ENCODE results near the gene EXOC4.
"Not testable (repeated sequence)": the region's sequence is repeated elsewhere in the genome, so short reads cannot be mapped to it uniquely, and the experiment has no call there.

EXOC4 gene

GRCh38 chr7:133776266-133776665, 523.4 kb downstream of the EXOC4 start:
- peaks cover 0 to 6% of the 10 kb centered on the region in 2 donors for H3K4me1 Mint-ChIP-seq
- no peak for ATAC-seq (replicated peaks)
- H3K9me3 Mint-ChIP-seq: peaks cover 0 to 7% of the 10 kb centered on the region in 2 donors
- no peak for DNase-seq
- H3K4me3 Mint-ChIP-seq: no peak overlapping the region
- H3K27me3 Mint-ChIP-seq: no peaks in the 10 kb centered on the region
- H3K27ac Mint-ChIP-seq: no peak overlapping the region
- H3K36me3 Mint-ChIP-seq: peaks cover 20 to 21% of the 10 kb centered on the region in 2 donors

GRCh38 chr7:133777701-133778100, 524.8 kb downstream of the EXOC4 start:
- Mint-ChIP-seq H3K36me3 (peaks cover 20 to 24% of the 10 kb centered on the region in 2 donors), H3K4me3 (no peak overlapping the region), H3K27me3 (no peaks in the 10 kb centered on the region), H3K27ac (no peak overlapping the region), H3K4me1 (peaks cover 0 to 6% of the 10 kb centered on the region in 2 donors), H3K9me3 (peaks cover 0 to 7% of the 10 kb centered on the region in 2 donors)
- ATAC-seq (replicated peaks) (no peak), DNase-seq (no peak)

GRCh38 chr7:133778472-133778871, 525.6 kb downstream of the EXOC4 start:
- no peak for DNase-seq
- Mint-ChIP-seq H3K4me1 (peaks cover 0 to 6% of the 10 kb centered on the region in 2 donors), H3K9me3 (peaks cover 0 to 7% of the 10 kb centered on the region in 2 donors), H3K27ac (no peak overlapping the region), H3K27me3 (no peaks in the 10 kb centered on the region), H3K36me3 (peaks cover 20 to 24% of the 10 kb centered on the region in 2 donors), H3K4me3 (no peak overlapping the region)
- ATAC-seq (replicated peaks): peak; percentile 97

- not testable (repeated sequence) for H3K4me3 Mint-ChIP-seq; ATAC-seq (replicated peaks); DNase-seq; H3K4me1 Mint-ChIP-seq; H3K9me3 Mint-ChIP-seq; H3K27ac Mint-ChIP-seq; H3K27me3 Mint-ChIP-seq
- peaks cover 22 to 24% of the 10 kb centered on the region in 2 donors for H3K36me3 Mint-ChIP-seq
Observed at GRCh38 chr7:133779538-133779937, 526.7 kb downstream of the EXOC4 start.

- ATAC-seq (replicated peaks): no peak
- no peak overlapping the region for H3K27ac Mint-ChIP-seq
- peaks cover 22 to 24% of the 10 kb centered on the region in 2 donors for H3K36me3 Mint-ChIP-seq
- peaks cover 0 to 7% of the 10 kb centered on the region in 2 donors for H3K9me3 Mint-ChIP-seq
- no peaks in the 10 kb centered on the region for H3K27me3 Mint-ChIP-seq
- DNase-seq: no peak
- H3K4me1 Mint-ChIP-seq: peaks cover 0 to 6% of the 10 kb centered on the region in 2 donors
- H3K4me3 Mint-ChIP-seq: no peak overlapping the region
Observed at GRCh38 chr7:133780912-133781311, 528.0 kb downstream of the EXOC4 start.

GRCh38 chr7:133781486-133782090, 528.7 kb downstream of the EXOC4 start:
- peaks cover 0 to 6% of the 10 kb centered on the region in 2 donors for H3K4me1 Mint-ChIP-seq
- peaks cover 22 to 24% of the 10 kb centered on the region in 2 donors for H3K36me3 Mint-ChIP-seq
- H3K9me3 Mint-ChIP-seq: peaks cover 0 to 7% of the 10 kb centered on the region in 2 donors
- no peak for ATAC-seq (replicated peaks)
- no peak overlapping the region for H3K4me3 Mint-ChIP-seq
- no peak for DNase-seq
- H3K27me3 Mint-ChIP-seq: no peaks in the 10 kb centered on the region
- no peak overlapping the region for H3K27ac Mint-ChIP-seq

GRCh38 chr7:133782470-133782869, 529.6 kb downstream of the EXOC4 start:
- H3K4me3 Mint-ChIP-seq: no peak overlapping the region
- ATAC-seq (replicated peaks) (no peak), DNase-seq (no peak)
- H3K36me3 Mint-ChIP-seq: peaks cover 17 to 21% of the 10 kb centered on the region in 2 donors
- H3K27me3 Mint-ChIP-seq: no peaks in the 10 kb centered on the region
- peaks cover 0 to 7% of the 10 kb centered on the region in 2 donors for H3K9me3 Mint-ChIP-seq
- H3K4me1 Mint-ChIP-seq: peaks cover 0 to 6% of the 10 kb centered on the region in 2 donors
- H3K27ac Mint-ChIP-seq: no peak overlapping the region

GRCh38 chr7:133783276-133783675, 530.4 kb downstream of the EXOC4 start:
- H3K4me1 Mint-ChIP-seq: peaks cover 0 to 2% of the 10 kb centered on the region in 2 donors
- peaks cover 16 to 18% of the 10 kb centered on the region in 2 donors for H3K36me3 Mint-ChIP-seq
- DNase-seq (no peak), ATAC-seq (replicated peaks) (no peak)
- H3K27ac Mint-ChIP-seq: no peak overlapping the region
- H3K4me3 Mint-ChIP-seq: no peak overlapping the region
- H3K9me3 Mint-ChIP-seq: peaks cover 0 to 5% of the 10 kb centered on the region in 2 donors
- H3K27me3 Mint-ChIP-seq: no peaks in the 10 kb centered on the region

GRCh38 chr7:133784486-133785001, 531.7 kb downstream of the EXOC4 start:
- Mint-ChIP-seq H3K4me1 (no peaks in the 10 kb centered on the region), H3K27me3 (no peaks in the 10 kb centered on the region), H3K36me3 (peaks cover 14 to 18% of the 10 kb centered on the region in 2 donors), H3K9me3 (peaks cover 0 to 3% of the 10 kb centered on the region in 2 donors), H3K4me3 (no peak overlapping the region), H3K27ac (no peak overlapping the region)
- DNase-seq: no peak
- ATAC-seq (replicated peaks): no peak

GRCh38 chr7:133786401-133786937, 533.6 kb downstream of the EXOC4 start:
- no peaks in the 10 kb centered on the region for H3K27me3 Mint-ChIP-seq
- no peak overlapping the region for H3K4me3 Mint-ChIP-seq

GRCh38 chr7:133789974-133790373, 537.1 kb downstream of the EXOC4 start:
- DNase-seq (no peak), ATAC-seq (replicated peaks) (no peak)
- Mint-ChIP-seq H3K4me3 (no peak overlapping the region), H3K36me3 (peaks cover 7 to 23% of the 10 kb centered on the region in 2 donors), H3K9me3 (no peaks in the 10 kb centered on the region), H3K4me1 (no peaks in the 10 kb centered on the region), H3K27ac (no peak overlapping the region), H3K27me3 (no peaks in the 10 kb centered on the region)

More at GRCh38 chr7:133786401-133786937, 533.6 kb downstream of the EXOC4 start:
- DNase-seq: no peak
- Mint-ChIP-seq H3K36me3 (peaks cover 8 to 18% of the 10 kb centered on the region in 2 donors), H3K9me3 (no peaks in the 10 kb centered on the region), H3K27ac (no peak overlapping the region), H3K4me1 (no peaks in the 10 kb centered on the region)
- ATAC-seq (replicated peaks): no peak

GRCh38 chr7:133790911-133791310, 538.0 kb downstream of the EXOC4 start:
- Mint-ChIP-seq H3K27ac (no peak overlapping the region), H3K4me3 (no peak overlapping the region), H3K9me3 (no peaks in the 10 kb centered on the region), H3K27me3 (no peaks in the 10 kb centered on the region), H3K4me1 (no peaks in the 10 kb centered on the region), H3K36me3 (peaks cover 7 to 23% of the 10 kb centered on the region in 2 donors)
- DNase-seq (no peak), ATAC-seq (replicated peaks) (no peak)

- H3K27ac Mint-ChIP-seq: no peak overlapping the region
- ATAC-seq (replicated peaks) (no peak), DNase-seq (no peak)
- no peak overlapping the region for H3K4me3 Mint-ChIP-seq
- H3K9me3 Mint-ChIP-seq: no peaks in the 10 kb centered on the region
- no peaks in the 10 kb centered on the region for H3K27me3 Mint-ChIP-seq
- H3K4me1 Mint-ChIP-seq: no peaks in the 10 kb centered on the region
- H3K36me3 Mint-ChIP-seq: peaks cover 7 to 11% of the 10 kb centered on the region in 2 donors
Observed at GRCh38 chr7:133794479-133794878, 541.6 kb downstream of the EXOC4 start.

GRCh38 chr7:133795068-133795665, 542.3 kb downstream of the EXOC4 start:
- Mint-ChIP-seq H3K9me3 (no peaks in the 10 kb centered on the region), H3K27me3 (no peaks in the 10 kb centered on the region), H3K36me3 (peaks cover 6 to 8% of the 10 kb centered on the region in 2 donors), H3K4me3 (no peak overlapping the region), H3K27ac (no peak overlapping the region), H3K4me1 (no peaks in the 10 kb centered on the region)
- DNase-seq: no peak
- no peak for ATAC-seq (replicated peaks)

Data from stimulated activated naive B cell treated with anti-CD40 and anti-IgM and Interleukin-4, amounts not matched to agents 10 μg/mL and 1 μg/mL and 100 μg/mL, for 72 hours (primary cell).